Measurements from ENCODE around the gene ERC2. TPM values are rescaled to one million over a fixed set of nuclear protein-coding genes. Genes with fewer than 3 reads are reported as not detected.

Gene ERC2
- total RNA-seq, 2 donors from 2014 or later: 16.1 to 22.8 TPM

DNA sequence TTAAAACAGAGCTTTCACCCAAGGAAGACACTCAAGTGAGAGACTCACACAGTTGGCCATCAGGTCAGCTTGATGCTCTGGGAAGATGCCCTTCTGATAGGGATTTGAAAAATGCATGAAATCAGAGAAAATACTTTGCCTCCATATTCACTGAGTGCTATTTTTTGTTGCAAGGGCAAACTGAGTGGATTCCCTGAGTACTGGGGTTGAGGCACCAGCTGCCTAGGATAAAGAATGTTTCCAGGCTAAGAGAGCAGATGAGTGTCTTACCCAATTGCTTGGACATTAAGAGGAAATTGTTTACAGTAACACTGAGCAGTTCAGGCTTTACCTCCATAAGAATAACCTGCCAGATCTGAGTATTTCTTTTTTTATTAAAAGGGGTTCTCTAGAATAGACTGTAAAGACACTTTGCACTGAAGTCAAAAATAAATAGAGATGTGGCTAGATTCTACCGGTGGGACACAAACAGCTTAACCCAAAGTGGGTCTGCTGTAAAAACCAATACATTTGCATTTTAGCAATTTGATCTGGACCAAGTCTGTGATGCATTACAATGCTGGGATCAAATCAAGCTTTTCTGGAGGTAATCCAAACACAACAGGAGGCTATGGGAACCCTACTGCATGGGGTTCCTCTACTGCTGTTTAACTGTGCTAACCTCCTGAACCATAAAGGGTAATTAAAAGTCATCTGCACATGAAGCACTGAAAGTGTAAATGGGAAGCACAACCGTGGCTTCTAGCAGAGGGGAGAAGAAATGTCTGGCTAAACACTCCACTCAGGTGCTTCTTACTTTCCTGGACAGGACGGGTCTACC lies 742.4 kb downstream of the ERC2 start:
- Mint-ChIP-seq H3K27ac (no peak overlapping the region), H3K36me3 (ENCODE audit: low read depth) (no peaks in the 10 kb centered on the region), H3K4me3 (no peak overlapping the region), H3K9me3 (no peaks in the 10 kb centered on the region), H3K27me3 (ENCODE audit: insufficient read depth) (no peaks in the 10 kb centered on the region), H3K4me1 (peaks cover 6% of the 10 kb centered on the region)
- H3K27ac ChIP-seq (ENCODE audit: low read depth, low read length): no peak overlapping the region
- no peaks in the 10 kb centered on the region for H3K36me3 ChIP-seq (ENCODE audit: control insufficient read depth, insufficient read depth, low read length)
- no peaks in the 10 kb centered on the region for H3K9me3 ChIP-seq (ENCODE audit: control insufficient read depth, low read length)
- no peaks in the 10 kb centered on the region for H3K4me1 ChIP-seq (ENCODE audit: control insufficient read depth, insufficient read depth, low read length)
- H3K27me3 ChIP-seq (ENCODE audit: control insufficient read depth, insufficient read depth, low read length, poor library complexity, severe bottlenecking): no peaks in the 10 kb centered on the region
- TF ChIP-seq, protein P1, sequence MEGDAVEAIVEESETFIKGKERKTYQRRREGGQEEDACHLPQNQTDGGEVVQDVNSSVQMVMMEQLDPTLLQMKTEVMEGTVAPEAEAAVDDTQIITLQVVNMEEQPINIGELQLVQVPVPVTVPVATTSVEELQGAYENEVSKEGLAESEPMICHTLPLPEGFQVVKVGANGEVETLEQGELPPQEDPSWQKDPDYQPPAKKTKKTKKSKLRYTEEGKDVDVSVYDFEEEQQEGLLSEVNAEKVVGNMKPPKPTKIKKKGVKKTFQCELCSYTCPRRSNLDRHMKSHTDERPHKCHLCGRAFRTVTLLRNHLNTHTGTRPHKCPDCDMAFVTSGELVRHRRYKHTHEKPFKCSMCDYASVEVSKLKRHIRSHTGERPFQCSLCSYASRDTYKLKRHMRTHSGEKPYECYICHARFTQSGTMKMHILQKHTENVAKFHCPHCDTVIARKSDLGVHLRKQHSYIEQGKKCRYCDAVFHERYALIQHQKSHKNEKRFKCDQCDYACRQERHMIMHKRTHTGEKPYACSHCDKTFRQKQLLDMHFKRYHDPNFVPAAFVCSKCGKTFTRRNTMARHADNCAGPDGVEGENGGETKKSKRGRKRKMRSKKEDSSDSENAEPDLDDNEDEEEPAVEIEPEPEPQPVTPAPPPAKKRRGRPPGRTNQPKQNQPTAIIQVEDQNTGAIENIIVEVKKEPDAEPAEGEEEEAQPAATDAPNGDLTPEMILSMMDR (conservative IDR thresholded peaks at IDR 0.05): no peak
- H3K9ac ChIP-seq (ENCODE audit: extremely low read depth, low read length, poor library complexity, severe bottlenecking): no peak overlapping the region
- H3K4me3 ChIP-seq (ENCODE audit: low read length): no peak overlapping the region
- 46 to 47% methylated on average over 3 of the region's 3 CpGs for WGBS, 2 experiments (ENCODE audit: insufficient coverage in 1 of 2, insufficient read length in 1 of 2)
- no peak for DNase-seq

DNA sequence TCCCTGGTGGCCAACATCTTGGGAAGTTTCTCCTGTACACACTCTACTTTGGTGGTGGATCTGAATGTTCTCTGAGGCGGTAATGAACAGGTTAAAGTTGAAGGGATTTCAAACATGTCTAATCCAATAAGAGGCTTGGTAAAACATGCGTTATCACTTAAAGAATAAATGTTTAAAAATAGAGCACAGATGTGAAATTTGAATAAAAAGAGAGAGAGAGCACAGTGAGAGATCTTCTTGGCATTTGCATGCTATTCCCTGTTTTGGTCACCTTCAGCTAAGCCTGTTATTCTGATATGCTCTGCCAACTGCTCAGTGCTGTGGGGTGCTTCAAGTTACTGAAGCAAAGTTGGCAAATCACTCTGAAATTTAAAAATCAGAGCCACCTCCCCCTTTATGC lies 743.4 kb downstream of the ERC2 start:
- TF ChIP-seq, protein P1 (conservative IDR thresholded peaks at IDR 0.05): no peak
- Mint-ChIP-seq H3K36me3 (ENCODE audit: low read depth) (no peaks in the 10 kb centered on the region), H3K9me3 (no peaks in the 10 kb centered on the region), H3K4me3 (no peak overlapping the region), H3K27me3 (ENCODE audit: insufficient read depth) (peaks cover 5% of the 10 kb centered on the region), H3K27ac (no peak overlapping the region), H3K4me1 (peaks cover 6% of the 10 kb centered on the region)
- Histone ChIP-seq H3K9ac (ENCODE audit: extremely low read depth, low read length, poor library complexity, severe bottlenecking) (no peak overlapping the region), H3K4me3 (ENCODE audit: low read length) (no peak overlapping the region), H3K27me3 (ENCODE audit: control insufficient read depth, insufficient read depth, low read length, poor library complexity, severe bottlenecking) (no peaks in the 10 kb centered on the region), H3K9me3 (ENCODE audit: control insufficient read depth, low read length) (no peaks in the 10 kb centered on the region), H3K4me1 (ENCODE audit: control insufficient read depth, insufficient read depth, low read length) (no peaks in the 10 kb centered on the region), H3K36me3 (ENCODE audit: control insufficient read depth, insufficient read depth, low read length) (no peaks in the 10 kb centered on the region), H3K27ac (ENCODE audit: low read depth, low read length) (no peak overlapping the region)
- WGBS, 2 experiments (ENCODE audit: insufficient coverage in 1 of 2, insufficient read length in 1 of 2): 86 to 95% methylated on average over 2 of the region's 2 CpGs
- no peak for DNase-seq

DNA sequence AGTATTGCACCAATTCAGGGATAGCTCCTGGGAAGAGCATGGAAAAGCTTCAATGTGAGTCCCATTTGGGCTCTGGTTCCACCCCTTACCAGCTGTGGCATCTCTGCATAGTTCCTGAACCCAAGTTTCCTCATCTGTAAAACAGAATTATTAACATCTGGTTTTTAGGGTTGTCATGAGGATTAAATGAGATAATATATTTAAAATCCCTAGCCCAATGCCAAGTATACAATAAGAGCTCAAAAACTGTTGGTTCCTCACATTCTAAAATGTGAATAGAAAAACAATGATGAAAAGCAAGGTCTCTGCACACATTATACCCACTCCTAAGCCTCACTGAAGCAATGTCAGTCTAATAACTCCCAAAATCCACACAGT lies 743.9 kb downstream of the ERC2 start:
- H3K9me3 ChIP-seq (ENCODE audit: control insufficient read depth, low read length): no peaks in the 10 kb centered on the region
- TF ChIP-seq, protein P1 (conservative IDR thresholded peaks at IDR 0.05): no peak
- H3K36me3 Mint-ChIP-seq (ENCODE audit: low read depth): no peaks in the 10 kb centered on the region

More for the DNA sequence above, 743.9 kb downstream of the ERC2 start:
- Histone ChIP-seq H3K27ac (ENCODE audit: low read depth, low read length) (no peak overlapping the region), H3K4me3 (ENCODE audit: low read length) (no peak overlapping the region), H3K4me1 (ENCODE audit: control insufficient read depth, insufficient read depth, low read length) (no peaks in the 10 kb centered on the region), H3K27me3 (ENCODE audit: control insufficient read depth, insufficient read depth, low read length, poor library complexity, severe bottlenecking) (no peaks in the 10 kb centered on the region), H3K9ac (ENCODE audit: extremely low read depth, low read length, poor library complexity, severe bottlenecking) (no peak overlapping the region), H3K36me3 (ENCODE audit: control insufficient read depth, insufficient read depth, low read length) (no peaks in the 10 kb centered on the region)
- Mint-ChIP-seq H3K27me3 (ENCODE audit: insufficient read depth) (peaks cover 8% of the 10 kb centered on the region), H3K4me3 (no peak overlapping the region), H3K27ac (no peak overlapping the region), H3K4me1 (peaks cover 6% of the 10 kb centered on the region), H3K9me3 (no peaks in the 10 kb centered on the region)
- no peak for DNase-seq
